ENCODE measurements around the gene TPPP3.

The TPPP3 gene

DNA sequence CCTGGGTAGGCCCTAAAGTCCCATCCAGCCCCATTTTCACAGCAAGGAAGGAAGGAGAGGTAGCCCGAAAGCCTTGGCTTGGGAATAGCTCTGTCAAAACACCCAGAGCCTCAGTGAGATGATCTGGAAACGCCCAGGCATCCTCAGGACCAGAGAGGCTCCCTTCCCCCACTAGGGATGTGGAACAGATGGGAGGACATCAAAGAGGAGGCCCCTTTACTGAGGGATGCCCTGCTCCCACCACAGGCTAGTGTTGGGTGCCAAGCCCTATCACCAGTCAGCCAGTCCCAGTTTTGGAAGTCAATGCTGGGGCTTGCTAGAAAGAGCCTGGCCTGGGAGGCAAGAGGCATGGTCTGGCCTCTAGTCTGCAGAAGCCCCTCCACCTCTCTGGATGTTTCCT lies 4.7 kb downstream of the TPPP3 start:
- Histone ChIP-seq H3K9me2 (ENCODE audit: low read depth, low read length) (no peaks in the 10 kb centered on the region), H3K36me3 (ENCODE audit: insufficient read depth, low read length) (no peaks in the 10 kb centered on the region), H3K27me3 (ENCODE audit: insufficient read depth, low read length) (no peaks in the 10 kb centered on the region), H3F3A (ENCODE audit: insufficient read depth, low read length) (no peaks in the 10 kb centered on the region), H3K4me3 (ENCODE audit: low read depth, low read length, poor library complexity, severe bottlenecking) (no peak overlapping the region), H3K9ac (ENCODE audit: low read length) (no peak overlapping the region), H2AFZ (ENCODE audit: low read length) (no peak overlapping the region), H3K79me2 (ENCODE audit: insufficient read depth, low read length) (no peaks in the 10 kb centered on the region), H3K4me2 (ENCODE audit: low read length) (no peak overlapping the region), H3K4me1 (ENCODE audit: insufficient read depth, low read length, severe bottlenecking) (no peaks in the 10 kb centered on the region), H3K9me3 (ENCODE audit: low read length) (no peaks in the 10 kb centered on the region), H3K27ac (ENCODE audit: low read depth, low read length, poor library complexity, severe bottlenecking) (no peak overlapping the region), H4K20me1 (ENCODE audit: insufficient read depth, low read length) (no peaks in the 10 kb centered on the region)
- no peak for TF ChIP-seq EZH2 (IDR thresholded peaks at IDR 0.05; ENCODE audit: borderline replicate concordance, low read length)
- TF ChIP-seq, protein P1, sequence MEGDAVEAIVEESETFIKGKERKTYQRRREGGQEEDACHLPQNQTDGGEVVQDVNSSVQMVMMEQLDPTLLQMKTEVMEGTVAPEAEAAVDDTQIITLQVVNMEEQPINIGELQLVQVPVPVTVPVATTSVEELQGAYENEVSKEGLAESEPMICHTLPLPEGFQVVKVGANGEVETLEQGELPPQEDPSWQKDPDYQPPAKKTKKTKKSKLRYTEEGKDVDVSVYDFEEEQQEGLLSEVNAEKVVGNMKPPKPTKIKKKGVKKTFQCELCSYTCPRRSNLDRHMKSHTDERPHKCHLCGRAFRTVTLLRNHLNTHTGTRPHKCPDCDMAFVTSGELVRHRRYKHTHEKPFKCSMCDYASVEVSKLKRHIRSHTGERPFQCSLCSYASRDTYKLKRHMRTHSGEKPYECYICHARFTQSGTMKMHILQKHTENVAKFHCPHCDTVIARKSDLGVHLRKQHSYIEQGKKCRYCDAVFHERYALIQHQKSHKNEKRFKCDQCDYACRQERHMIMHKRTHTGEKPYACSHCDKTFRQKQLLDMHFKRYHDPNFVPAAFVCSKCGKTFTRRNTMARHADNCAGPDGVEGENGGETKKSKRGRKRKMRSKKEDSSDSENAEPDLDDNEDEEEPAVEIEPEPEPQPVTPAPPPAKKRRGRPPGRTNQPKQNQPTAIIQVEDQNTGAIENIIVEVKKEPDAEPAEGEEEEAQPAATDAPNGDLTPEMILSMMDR (IDR thresholded peaks at IDR 0.05; ENCODE audit: low read length) = no peak

DNA sequence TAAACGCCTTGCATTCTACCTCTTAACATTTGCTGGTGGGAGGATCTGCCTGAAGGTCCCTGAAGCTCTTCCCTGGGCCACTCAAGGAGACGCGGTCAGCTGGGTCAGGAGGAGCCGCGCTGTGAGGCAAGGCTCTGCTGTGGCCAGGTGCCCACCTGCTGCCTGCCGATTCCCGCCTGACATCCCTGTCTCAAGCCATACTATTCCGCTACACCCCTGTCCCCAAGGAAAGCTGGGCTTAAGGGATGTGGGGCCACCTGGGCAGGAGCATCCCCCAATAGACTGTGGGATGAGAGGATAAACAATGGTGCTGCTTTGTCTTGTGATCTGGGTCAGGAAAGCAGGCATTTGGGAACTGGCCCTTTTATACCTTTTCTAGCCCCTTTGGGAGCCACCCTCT lies 5.1 kb downstream of the TPPP3 start:
- Histone ChIP-seq H3F3A (ENCODE audit: insufficient read depth, low read length) (no peaks in the 10 kb centered on the region), H4K20me1 (ENCODE audit: insufficient read depth, low read length) (no peaks in the 10 kb centered on the region), H3K27ac (ENCODE audit: low read depth, low read length, poor library complexity, severe bottlenecking) (no peak overlapping the region), H3K9me2 (ENCODE audit: low read depth, low read length) (no peaks in the 10 kb centered on the region), H3K9ac (ENCODE audit: low read length) (no peak overlapping the region), H3K79me2 (ENCODE audit: insufficient read depth, low read length) (no peaks in the 10 kb centered on the region), H3K27me3 (ENCODE audit: insufficient read depth, low read length) (no peaks in the 10 kb centered on the region), H3K4me3 (ENCODE audit: low read depth, low read length, poor library complexity, severe bottlenecking) (no peak overlapping the region), H3K9me3 (ENCODE audit: low read length) (no peaks in the 10 kb centered on the region), H3K36me3 (ENCODE audit: insufficient read depth, low read length) (no peaks in the 10 kb centered on the region), H3K4me2 (ENCODE audit: low read length) (no peak overlapping the region), H3K4me1 (ENCODE audit: insufficient read depth, low read length, severe bottlenecking) (no peaks in the 10 kb centered on the region), H2AFZ (ENCODE audit: low read length) (no peak overlapping the region)
- TF ChIP-seq, protein P1 (IDR thresholded peaks at IDR 0.05; ENCODE audit: low read length) = no peak

DNA sequence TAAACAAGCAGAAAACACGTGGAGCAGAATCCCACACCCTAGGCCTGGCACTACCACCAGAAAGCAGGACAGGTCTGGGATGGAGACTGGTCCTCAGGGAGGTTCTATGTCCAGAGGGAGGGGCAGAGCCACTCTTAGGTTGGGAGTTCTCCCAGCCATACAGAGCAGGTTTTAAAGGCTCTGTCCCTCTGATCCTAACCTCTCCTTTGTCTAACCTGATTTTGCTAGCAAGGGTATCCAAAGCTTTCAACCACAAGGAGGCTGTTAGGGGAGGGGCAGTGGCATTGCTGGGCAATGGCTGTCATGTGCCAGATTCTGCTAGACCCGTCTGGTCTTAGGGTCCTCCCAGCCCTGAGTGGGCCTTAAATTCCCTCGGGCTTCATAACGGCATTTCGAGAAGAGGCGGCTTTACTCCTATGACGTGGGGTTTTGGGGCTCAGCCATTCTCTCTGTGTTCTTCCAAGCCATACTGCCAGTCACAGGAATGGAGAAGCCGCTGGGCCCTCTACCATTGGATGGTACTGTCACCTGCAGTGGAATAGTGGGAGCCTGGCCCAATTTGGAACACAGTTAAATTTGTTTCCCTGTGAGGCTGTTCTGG lies 5.7 kb downstream of the TPPP3 start:
- Histone ChIP-seq H2AFZ (ENCODE audit: low read length) (no peak overlapping the region), H3K4me3 (ENCODE audit: low read depth, low read length, poor library complexity, severe bottlenecking) (no peak overlapping the region), H3F3A (ENCODE audit: insufficient read depth, low read length) (no peaks in the 10 kb centered on the region), H3K9ac (ENCODE audit: low read length) (no peak overlapping the region), H3K36me3 (ENCODE audit: insufficient read depth, low read length) (no peaks in the 10 kb centered on the region), H3K79me2 (ENCODE audit: insufficient read depth, low read length) (no peaks in the 10 kb centered on the region), H3K27me3 (ENCODE audit: insufficient read depth, low read length) (no peaks in the 10 kb centered on the region), H3K27ac (ENCODE audit: low read depth, low read length, poor library complexity, severe bottlenecking) (no peak overlapping the region), H4K20me1 (ENCODE audit: insufficient read depth, low read length) (no peaks in the 10 kb centered on the region), H3K4me1 (ENCODE audit: insufficient read depth, low read length, severe bottlenecking) (no peaks in the 10 kb centered on the region), H3K9me2 (ENCODE audit: low read depth, low read length) (no peaks in the 10 kb centered on the region), H3K4me2 (ENCODE audit: low read length) (no peak overlapping the region), H3K9me3 (ENCODE audit: low read length) (no peaks in the 10 kb centered on the region)
- TF ChIP-seq, protein P1 (IDR thresholded peaks at IDR 0.05; ENCODE audit: low read length) = no peak
- TF ChIP-seq EZH2 (IDR thresholded peaks at IDR 0.05; ENCODE audit: borderline replicate concordance, low read length) = no peak
